Measurements from ENCODE around the gene UBR7.

Gene UBR7

GRCh38 chr14:93274055-93274806, 67.2 kb downstream of the UBR7 start:
- H4K20me1 ChIP-seq: peaks cover 52% of the 10 kb centered on the region; the same call in 1 of the 2 replicates
- TF ChIP-seq Cebpa-rat (IDR thresholded peaks at IDR 0.05): no peak
- no peaks in the 10 kb centered on the region for H3K4me1 ChIP-seq
- no peak overlapping the region for H3K4me2 ChIP-seq
- H3K9me3 ChIP-seq: no peaks in the 10 kb centered on the region
- H3K4me3 ChIP-seq: no peak overlapping the region
- no peak overlapping the region for H3K27ac ChIP-seq
- H3K9ac ChIP-seq: no peak overlapping the region
- peaks cover 65% of the 10 kb centered on the region for H3K36me3 ChIP-seq
- H3K27me3 ChIP-seq: no peaks in the 10 kb centered on the region

- H4K20me1 ChIP-seq: peaks cover 52% of the 10 kb centered on the region; the same call in 1 of the 2 replicates
- no peak overlapping the region for H3K4me2 ChIP-seq
- H3K27me3 ChIP-seq: no peaks in the 10 kb centered on the region
- TF ChIP-seq Cebpa-rat (IDR thresholded peaks at IDR 0.05): no peak
- H3K4me3 ChIP-seq: no peak overlapping the region
- H3K4me1 ChIP-seq: no peaks in the 10 kb centered on the region
- H3K9ac ChIP-seq: no peak overlapping the region
- H3K9me3 ChIP-seq: no peaks in the 10 kb centered on the region
- no peak overlapping the region for H3K27ac ChIP-seq
- H3K36me3 ChIP-seq: peaks cover 65% of the 10 kb centered on the region
These were observed 69.1 kb downstream of the UBR7 start for GRCh38 chr14:93276031-93276716.
